K562 (cell line): Measurements from ENCODE around the gene ZBTB46.
"Not testable (repeated sequence)": the region's sequence is repeated elsewhere in the genome, so short reads cannot be mapped to it uniquely, and the experiment has no call there.

Source experiments
- CC2D1A ChIP-seq: fragments of 450-650 bp; IDR thresholded peaks from 2 replicates; pipeline ENCODE4 v1.6.1; 2017; ENCODE audit warnings: mild to moderate bottlenecking
- FOXJ3 ChIP-seq: sonication (generic); formaldehyde crosslinking; IDR thresholded peaks from 2 replicates; pipeline ENCODE4 v1.4.0; 2020; ENCODE audit warnings: mild to moderate bottlenecking, missing genetic modification reagents
- MCM7 ChIP-seq, 2 experiments: fragments of 450-650 bp; IDR thresholded peaks; 2 replicates each; pipeline ENCODE4 v1.6.1; 2016 to 2018
- NCOR1 ChIP-seq: fragments of 450-650 bp; IDR thresholded peaks from 2 replicates; pipeline ENCODE4 v1.6.1; 2016; ENCODE audit warnings: mild to moderate bottlenecking, moderate library complexity
- POLR2A ChIP-seq: fragments of 450-650 bp; conservative IDR thresholded peaks from 2 replicates; pipeline ENCODE4 v1.6.1; 2016
- RFX5 ChIP-seq: IDR thresholded peaks from 2 replicates; pipeline ENCODE4 v1.6.1; 2011; ENCODE audit warnings: low read depth, mild to moderate bottlenecking, improper control_type of control experiment, low read length
- SMAD1 ChIP-seq: fragments of 150-350 bp; IDR thresholded peaks from 2 replicates; pipeline ENCODE4 v1.6.1; 2014; ENCODE audit warnings: low read length, low read depth; ENCODE audit not compliant: partially characterized antibody
- TAF1 ChIP-seq: IDR thresholded peaks from 2 replicates; pipeline ENCODE4 v1.6.1; 2011; ENCODE audit warnings: mild to moderate bottlenecking, low read length, moderate library complexity; ENCODE audit not compliant: insufficient read depth, control insufficient read depth, severe bottlenecking; ENCODE audit errors: extremely low read depth
- ZKSCAN8 ChIP-seq: fragments of 200-800 bp; sonication (Bioruptor generic); IDR thresholded peaks from 2 replicates; pipeline ENCODE4 v1.6.1; 2016; ENCODE audit warnings: missing genetic modification characterization, missing compliant biosample characterization
- TF ChIP-seq, protein P1 (sequence below): sonication (generic); formaldehyde crosslinking; IDR thresholded peaks from 2 replicates; pipeline ENCODE4 v1.8.1; 2023; ENCODE audit warnings: mild to moderate bottlenecking, missing genetic modification reagents
- TF ChIP-seq, protein P2 (sequence below), 3 experiments: IDR thresholded peaks in 2 of 3; conservative IDR thresholded peaks in 1 of 3; 2 replicates each; pipeline ENCODE4 v1.5.1; 2011 to 2012; ENCODE audit warnings: low read length in 3 of 3, mild to moderate bottlenecking in 3 of 3, control low read depth in 2 of 3, improper control_type of control experiment in 1 of 3, inconsistent platforms in 1 of 3, low read depth in 1 of 3, mixed read lengths in 1 of 3, moderate library complexity in 1 of 3; ENCODE audit not compliant: insufficient read depth in 2 of 3
- TF ChIP-seq, protein P3 (sequence below): fragments of 450-650 bp; IDR thresholded peaks from 2 replicates; pipeline ENCODE4 v1.7.1; 2018; ENCODE audit warnings: mild to moderate bottlenecking, low read depth; ENCODE audit not compliant: partially characterized antibody

DNA sequence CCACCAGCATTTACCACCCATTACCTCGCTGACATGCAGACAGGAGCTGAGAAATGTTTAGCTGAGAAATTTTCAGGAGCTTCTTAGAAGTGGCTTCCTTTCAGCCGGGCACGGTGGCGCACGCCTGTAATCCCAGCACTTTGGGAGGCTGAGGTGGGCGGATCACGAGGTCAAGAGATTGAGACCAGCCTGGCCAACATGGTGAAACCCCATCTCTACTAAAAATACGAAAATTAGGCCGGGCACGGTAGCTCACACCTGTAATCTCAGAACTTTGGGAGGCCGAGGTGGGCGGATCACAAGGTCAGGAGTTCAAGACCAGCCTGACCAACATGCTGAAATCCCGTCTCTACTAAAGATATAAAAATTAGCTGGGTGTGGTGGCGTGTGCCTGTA, 20.5 kb upstream of the ZBTB46 start:
- TF ChIP-seq ZKSCAN8 (CRISPR knock-in tag); TAF1; NCOR1; MCM7 (IDR thresholded peaks at IDR 0.05); POLR2A; CC2D1A; SMAD1; RFX5; FOXJ3 (CRISPR knock-in tag): not testable (repeated sequence)
- TF ChIP-seq, protein P1, sequence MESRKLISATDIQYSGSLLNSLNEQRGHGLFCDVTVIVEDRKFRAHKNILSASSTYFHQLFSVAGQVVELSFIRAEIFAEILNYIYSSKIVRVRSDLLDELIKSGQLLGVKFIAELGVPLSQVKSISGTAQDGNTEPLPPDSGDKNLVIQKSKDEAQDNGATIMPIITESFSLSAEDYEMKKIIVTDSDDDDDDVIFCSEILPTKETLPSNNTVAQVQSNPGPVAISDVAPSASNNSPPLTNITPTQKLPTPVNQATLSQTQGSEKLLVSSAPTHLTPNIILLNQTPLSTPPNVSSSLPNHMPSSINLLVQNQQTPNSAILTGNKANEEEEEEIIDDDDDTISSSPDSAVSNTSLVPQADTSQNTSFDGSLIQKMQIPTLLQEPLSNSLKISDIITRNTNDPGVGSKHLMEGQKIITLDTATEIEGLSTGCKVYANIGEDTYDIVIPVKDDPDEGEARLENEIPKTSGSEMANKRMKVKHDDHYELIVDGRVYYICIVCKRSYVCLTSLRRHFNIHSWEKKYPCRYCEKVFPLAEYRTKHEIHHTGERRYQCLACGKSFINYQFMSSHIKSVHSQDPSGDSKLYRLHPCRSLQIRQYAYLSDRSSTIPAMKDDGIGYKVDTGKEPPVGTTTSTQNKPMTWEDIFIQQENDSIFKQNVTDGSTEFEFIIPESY (CRISPR knock-in tag): not testable (repeated sequence)
- TF ChIP-seq, protein P2, sequence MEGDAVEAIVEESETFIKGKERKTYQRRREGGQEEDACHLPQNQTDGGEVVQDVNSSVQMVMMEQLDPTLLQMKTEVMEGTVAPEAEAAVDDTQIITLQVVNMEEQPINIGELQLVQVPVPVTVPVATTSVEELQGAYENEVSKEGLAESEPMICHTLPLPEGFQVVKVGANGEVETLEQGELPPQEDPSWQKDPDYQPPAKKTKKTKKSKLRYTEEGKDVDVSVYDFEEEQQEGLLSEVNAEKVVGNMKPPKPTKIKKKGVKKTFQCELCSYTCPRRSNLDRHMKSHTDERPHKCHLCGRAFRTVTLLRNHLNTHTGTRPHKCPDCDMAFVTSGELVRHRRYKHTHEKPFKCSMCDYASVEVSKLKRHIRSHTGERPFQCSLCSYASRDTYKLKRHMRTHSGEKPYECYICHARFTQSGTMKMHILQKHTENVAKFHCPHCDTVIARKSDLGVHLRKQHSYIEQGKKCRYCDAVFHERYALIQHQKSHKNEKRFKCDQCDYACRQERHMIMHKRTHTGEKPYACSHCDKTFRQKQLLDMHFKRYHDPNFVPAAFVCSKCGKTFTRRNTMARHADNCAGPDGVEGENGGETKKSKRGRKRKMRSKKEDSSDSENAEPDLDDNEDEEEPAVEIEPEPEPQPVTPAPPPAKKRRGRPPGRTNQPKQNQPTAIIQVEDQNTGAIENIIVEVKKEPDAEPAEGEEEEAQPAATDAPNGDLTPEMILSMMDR (IDR thresholded peaks at IDR 0.05 in 2 of 3, conservative IDR thresholded peaks at IDR 0.05 in 1 of 3; ENCODE audit: insufficient read depth in 2 of 3, low read depth in 1 of 3, low read length in 3 of 3): not testable (repeated sequence)
- TF ChIP-seq, protein P3, sequence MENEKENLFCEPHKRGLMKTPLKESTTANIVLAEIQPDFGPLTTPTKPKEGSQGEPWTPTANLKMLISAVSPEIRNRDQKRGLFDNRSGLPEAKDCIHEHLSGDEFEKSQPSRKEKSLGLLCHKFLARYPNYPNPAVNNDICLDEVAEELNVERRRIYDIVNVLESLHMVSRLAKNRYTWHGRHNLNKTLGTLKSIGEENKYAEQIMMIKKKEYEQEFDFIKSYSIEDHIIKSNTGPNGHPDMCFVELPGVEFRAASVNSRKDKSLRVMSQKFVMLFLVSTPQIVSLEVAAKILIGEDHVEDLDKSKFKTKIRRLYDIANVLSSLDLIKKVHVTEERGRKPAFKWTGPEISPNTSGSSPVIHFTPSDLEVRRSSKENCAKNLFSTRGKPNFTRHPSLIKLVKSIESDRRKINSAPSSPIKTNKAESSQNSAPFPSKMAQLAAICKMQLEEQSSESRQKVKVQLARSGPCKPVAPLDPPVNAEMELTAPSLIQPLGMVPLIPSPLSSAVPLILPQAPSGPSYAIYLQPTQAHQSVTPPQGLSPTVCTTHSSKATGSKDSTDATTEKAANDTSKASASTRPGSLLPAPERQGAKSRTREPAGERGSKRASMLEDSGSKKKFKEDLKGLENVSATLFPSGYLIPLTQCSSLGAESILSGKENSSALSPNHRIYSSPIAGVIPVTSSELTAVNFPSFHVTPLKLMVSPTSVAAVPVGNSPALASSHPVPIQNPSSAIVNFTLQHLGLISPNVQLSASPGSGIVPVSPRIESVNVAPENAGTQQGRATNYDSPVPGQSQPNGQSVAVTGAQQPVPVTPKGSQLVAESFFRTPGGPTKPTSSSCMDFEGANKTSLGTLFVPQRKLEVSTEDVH: not testable (repeated sequence)
